Measurements from ENCODE around the gene MTHFD2L. TPM values are rescaled to one million over a fixed set of nuclear protein-coding genes. Genes with fewer than 3 reads are reported as not detected.

MTHFD2L gene
- total RNA-seq, 1 donor from 2014 or later: 71.8 TPM

DNA sequence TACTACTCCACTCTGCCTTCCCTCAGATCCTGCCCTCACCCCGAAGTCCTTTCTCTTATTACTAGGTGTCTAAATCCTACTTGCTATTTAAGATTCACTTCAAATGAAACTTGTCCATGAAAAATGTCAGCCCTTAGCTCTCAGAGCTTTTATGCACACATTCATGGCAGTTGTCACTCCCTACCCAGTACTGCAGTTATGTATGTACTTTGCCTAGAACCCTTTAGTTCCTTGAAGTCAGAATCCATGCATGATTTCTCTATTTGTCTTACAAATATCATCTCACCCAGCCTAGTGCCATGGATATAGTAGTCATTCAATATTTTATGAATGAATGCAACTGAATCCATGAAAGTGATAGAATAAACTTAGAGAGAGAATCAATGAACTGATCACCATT is 147.1 kb downstream of the MTHFD2L start:
- DNase-seq (ENCODE audit: low read depth): no peak

DNA sequence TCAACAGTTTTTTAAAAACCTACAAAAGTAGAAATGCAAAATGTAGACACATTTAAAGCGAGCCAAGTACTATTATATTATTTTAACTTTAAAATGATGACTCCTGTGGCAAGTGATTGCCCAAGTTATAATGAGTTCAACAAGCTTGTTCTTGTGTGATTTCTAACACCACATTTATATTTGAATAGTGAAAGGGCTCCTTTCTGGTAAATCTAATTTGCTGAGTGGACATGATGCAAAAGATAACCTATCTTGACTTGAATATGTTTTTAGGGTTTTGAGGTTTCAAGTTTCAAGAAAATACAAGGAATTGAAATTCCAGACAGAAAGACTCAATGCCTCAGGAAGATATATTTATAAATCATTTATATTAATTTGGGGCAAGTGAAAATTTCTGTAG is 149.3 kb downstream of the MTHFD2L start:
- no peak for DNase-seq (ENCODE audit: low read depth)

DNA sequence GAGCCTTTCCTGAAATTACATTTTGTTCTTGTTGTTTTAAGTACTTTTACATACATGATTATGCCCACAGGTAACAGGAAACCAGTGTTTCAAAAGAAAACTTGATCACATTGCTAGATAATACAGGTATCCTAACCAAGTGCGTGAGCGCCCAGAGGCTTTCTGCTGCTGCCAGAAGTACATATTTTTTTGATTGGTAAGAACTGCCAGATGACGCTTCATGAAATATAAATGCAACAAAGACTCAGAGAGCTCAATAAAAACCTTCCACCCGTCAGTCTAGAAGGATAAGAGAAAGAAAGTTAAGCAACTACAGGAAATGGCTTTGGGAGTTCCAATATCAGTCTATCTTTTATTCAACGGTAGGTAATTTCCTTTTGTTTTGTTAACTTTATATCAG is 150.3 kb downstream of the MTHFD2L start, which contains the start of gene EPGN:
Gene EPGN, plus strand, starts transcription at position 256 of the 400 bp plus-strand sequence. Its CDS starts 64 bp downstream, at position 320.
- peak; percentile 25 for DNase-seq (ENCODE audit: low read depth)

DNA sequence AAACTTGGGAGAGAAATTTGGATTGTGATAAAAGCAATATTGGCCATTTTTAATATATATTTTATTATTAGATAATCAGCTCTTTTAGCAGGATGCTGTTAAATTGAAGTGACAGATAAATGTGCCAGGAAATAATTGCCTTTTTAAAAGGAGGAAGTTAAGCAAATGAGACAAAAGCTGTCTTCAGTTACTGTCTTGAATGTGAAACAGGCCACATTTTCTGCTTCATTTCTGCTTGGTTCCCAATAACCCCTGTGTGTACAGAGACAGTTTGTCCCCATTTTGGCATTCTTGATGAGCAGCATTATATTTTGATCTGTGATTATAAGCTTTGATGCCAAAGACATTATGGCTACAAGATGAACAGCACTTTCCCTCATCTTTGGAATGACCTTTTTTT is 151.3 kb downstream of the MTHFD2L start:
- no peak for DNase-seq (ENCODE audit: low read depth)

DNA sequence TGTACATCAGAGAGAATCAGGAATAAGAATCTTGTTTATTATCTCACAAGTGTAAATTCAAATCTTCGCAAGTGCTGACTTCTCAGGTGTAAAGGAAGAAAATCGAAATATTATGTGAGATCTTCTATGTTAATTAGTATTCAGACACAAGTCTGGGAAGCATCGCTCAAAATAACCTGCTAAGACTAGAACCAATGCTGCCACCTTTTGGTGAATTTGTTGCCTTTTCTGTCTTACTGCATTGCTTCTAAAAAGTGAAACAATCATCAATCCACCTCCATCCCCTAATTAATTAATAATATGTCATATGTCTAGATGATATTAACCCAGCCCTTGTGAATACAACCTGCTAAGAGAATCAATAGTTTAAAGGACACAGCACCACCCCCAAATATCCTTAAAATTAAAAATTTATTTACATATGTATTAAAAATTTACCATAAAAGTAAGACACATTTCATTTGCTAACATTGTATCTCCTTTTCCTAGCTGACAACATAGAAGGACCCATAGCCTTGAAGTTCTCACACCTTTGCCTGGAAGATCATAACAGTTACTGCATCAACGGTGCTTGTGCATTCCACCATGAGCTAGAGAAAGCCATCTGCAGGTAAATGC is 153.9 kb downstream of the MTHFD2L start:
- peak; percentile 76 for DNase-seq (ENCODE audit: low read depth)

DNA sequence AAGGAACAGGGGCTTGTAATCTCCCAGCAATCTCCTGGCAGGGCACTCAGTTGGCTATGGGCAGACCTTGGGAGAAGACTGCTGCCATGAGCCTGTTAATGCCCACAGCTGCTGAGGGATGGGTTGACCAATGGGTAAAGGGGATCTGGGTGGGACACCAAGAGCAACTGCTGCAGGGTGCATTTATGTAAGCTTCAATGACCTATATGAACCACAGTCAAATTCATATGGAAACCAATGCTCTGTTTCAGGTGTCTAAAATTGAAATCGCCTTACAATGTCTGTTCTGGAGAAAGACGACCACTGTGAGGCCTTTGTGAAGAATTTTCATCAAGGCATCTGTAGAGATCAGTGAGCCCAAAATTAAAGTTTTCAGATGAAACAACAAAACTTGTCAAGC is 156.4 kb downstream of the MTHFD2L start:
- DNase-seq (ENCODE audit: low read depth): no peak

DNA sequence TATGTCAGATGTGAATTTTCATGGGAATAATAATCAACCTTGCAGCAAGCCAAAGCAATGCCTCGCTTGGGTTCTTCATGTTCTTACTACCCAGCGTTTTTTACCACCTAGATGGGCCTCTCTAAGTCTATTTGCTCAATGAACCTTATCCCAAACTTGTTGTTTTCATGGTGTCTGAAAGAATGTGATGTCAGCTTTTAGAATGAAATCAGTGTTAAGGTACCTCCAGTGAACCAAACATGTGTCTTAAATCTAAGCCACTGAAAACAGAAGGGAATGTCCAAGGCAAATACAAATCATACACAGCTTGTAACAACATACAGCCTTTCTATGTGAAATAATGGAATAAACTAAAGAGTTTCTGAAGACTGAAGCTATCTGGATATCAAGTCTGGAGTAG is 157.0 kb downstream of the MTHFD2L start:
- DNase-seq (ENCODE audit: low read depth): no peak

DNA sequence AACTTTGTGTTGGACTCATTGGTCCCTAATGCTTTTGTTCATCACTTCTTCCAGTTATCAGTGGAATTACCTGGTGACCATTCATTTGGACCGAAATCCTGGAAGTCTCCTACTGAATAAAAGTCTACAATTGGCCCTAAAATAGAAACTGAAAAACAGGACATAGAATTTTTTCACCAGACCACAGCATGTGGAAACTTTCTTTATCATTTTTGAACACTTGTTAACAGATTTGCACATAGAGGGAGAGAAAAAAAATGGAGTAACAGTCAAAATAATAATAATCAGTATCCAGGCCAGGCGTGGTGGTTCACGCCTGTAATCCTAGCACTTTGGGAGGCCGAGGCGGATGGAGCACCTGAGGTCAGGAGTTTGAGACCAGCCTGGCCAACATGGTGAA is 157.5 kb downstream of the MTHFD2L start:
- DNase-seq (ENCODE audit: low read depth): no peak

DNA sequence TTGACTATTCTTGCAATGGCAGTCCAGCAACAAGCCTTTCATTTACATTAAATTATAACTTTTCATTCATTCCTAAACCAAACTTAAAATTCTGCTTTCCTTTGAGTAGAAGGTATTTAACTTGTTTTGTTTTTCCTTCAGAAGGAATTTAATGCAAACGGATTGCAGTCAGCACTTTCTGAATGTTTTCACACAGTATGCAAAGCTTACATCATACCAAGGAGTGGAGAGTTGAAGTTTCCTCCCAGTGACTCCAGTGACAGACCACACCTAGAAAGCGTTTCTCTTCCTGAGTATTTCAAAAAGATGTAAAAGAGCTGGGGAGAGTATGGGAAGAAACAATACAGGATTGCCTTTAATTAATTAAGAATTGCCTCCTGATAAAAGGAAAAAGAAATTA is 158.5 kb downstream of the MTHFD2L start:
- DNase-seq (ENCODE audit: low read depth): no peak

DNA sequence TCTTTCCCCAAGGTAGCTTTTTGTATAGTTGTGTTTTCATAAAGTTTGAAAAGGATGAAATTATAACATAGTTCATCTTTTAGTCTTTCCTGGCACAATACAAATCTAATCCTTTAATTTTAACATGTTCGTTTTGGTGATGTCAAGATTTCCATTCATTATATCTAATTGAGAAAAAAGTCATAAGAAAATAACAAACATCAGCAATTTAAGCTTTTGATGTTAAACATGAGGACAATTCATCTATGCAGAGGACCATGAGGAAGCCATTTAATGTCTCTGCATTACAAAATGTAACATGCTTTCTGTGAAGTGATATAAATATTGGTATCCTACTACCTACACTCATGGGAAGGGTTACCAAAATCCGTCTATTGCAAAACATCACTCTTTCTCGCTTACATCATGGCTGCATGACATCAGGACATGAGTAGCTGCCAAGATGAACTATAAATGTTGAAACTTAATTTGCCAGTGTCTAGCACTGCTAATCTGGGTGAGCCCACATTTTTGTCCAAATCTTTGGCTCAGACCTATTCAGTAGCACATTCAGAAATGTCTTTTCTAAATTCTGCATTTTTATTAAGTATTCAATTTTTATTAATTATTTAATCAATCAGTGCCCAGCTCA is 159.8 kb downstream of the MTHFD2L start:
- no peak for DNase-seq (ENCODE audit: low read depth)

DNA sequence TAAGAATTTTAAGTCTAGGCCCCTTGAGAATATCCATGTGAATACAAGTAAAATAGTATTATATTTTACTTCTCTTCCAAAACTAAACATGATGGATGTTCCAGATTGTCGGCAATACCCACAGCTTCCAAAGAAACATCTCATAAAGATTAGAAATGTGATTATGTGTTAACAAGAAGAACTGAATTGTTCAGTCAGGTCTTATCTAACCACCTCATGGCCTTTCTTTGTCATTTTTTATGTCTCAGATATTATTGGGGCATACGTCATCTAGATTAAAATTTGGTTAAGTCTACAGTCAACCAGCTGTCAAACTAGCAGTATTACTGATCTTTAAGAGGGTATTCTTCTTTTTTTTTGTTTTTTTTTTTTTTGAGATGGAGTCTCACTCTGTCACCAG is 160.4 kb downstream of the MTHFD2L start:
- DNase-seq (ENCODE audit: low read depth): no peak

DNA sequence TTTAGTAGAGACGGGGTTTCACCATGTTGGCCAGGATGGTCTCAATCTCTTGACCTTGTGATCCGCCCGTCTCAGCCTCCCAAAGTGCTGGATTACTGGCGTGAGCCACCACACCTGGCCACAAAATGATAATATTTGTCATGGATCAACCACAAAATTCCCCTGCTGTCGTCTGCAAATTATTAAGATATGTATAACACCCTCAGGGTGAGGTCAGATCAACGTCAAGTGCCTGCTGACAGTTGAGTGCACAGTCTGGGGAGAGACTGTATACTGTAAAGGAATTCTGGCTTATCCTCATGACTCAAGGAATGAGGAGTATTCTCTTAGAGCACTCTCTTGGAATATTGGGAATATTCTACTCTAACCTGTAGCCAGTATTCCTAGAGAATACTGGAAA is 161.6 kb downstream of the MTHFD2L start:
- no peak for DNase-seq (ENCODE audit: low read depth)

DNA sequence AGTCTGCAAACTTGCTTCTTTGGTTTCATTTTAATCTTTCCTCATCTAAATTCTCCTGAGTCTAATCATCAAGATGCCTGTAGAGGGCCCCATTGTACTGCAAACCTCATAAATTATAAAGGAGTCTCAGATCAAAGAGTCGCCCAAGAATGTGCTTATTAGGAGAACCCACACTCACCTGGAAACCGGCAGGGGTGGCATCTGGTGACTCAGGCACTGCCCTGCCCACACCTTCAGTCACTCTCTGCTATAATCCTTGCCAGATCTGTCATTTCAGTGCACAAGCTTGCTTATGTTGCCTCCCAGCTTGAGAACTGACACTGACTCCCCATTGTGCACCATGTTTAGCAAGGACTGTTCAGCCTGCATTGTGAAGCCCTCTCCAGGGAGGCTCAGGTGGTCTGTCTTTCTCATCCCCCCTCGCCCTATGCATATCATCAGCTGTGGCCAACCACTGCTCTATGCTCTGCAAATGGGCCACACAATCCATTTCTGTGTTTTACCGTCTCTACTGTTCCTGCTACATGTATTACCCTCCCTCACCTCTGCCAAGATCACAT is 162.7 kb downstream of the MTHFD2L start:
- peak; percentile 86 for DNase-seq (ENCODE audit: low read depth)

DNA sequence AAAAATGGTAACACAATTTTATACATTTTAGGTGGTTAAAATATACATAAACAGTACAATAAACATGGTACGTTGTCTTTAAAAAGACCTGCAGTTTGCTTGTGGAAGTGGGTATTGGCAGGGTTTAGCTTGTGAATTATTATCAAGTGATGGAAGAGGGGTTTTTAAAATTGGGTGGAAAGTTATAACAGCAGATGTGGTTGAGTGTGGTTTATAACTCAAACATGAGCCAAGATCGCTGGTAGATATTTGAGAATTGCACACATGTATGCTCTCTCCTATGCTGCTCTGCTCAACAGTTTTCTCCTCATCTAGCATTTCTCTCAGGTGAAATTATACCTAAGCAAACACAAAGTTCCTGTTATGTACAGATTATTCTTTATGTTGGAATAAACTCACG is 164.4 kb downstream of the MTHFD2L start:
- no peak for DNase-seq (ENCODE audit: low read depth)

DNA sequence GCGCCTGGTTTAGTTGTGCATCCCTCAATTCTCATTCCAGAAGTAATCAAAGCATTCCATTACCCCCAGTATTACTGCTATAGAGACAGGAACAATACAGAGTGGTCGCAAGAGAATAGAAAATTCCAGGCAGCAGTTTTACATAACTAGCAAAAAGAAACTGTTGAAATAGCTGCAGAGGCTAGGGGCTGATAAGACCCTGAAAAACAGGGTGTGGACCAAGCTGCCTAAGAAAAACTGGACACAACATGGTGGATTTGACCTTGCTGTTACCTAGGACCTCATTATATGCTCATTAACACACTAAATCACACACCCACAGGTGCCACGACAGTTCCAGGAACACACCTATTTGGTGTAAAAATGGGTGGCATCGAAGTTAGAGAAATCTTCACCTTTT is 165.7 kb downstream of the MTHFD2L start:
- DNase-seq (ENCODE audit: low read depth): no peak

DNA sequence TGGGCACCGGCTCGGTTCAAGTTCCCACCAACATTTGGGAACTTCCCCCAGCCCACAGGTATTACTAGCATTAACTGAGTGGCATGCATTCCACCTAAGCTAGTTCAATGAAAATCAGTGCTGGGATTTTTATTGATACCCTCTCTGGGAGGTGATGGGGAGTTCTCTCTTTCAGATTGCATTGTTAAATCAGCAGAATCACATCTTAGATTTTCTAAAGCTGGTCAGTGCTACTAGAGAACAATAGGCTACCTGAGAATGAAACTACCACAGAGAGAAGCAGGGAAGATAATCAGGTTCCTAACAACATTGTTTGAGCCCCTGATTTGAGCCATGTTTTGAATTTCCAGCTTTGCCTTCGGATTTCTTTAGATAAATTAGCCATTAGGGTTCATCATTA is 166.3 kb downstream of the MTHFD2L start:
- DNase-seq (ENCODE audit: low read depth): no peak

DNA sequence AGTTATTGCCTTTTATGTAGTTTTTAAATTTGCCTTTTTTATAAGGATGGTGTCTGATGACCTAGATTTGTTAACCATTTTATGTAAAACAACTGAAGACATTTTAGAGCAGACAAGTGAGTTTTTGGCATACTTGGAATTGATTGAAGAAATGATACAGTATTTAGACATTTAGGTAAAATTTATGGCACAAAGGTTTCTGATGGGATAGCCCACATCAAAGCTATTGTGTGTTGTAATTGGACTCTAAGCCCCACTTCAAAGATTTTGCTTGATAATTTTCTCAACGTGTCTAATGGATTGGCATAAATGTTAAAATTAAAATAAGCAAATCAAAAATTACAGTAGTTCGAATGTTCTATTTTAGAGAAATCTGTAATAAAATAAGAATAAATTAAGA is 168.0 kb downstream of the MTHFD2L start:
- DNase-seq (ENCODE audit: low read depth): no peak

DNA sequence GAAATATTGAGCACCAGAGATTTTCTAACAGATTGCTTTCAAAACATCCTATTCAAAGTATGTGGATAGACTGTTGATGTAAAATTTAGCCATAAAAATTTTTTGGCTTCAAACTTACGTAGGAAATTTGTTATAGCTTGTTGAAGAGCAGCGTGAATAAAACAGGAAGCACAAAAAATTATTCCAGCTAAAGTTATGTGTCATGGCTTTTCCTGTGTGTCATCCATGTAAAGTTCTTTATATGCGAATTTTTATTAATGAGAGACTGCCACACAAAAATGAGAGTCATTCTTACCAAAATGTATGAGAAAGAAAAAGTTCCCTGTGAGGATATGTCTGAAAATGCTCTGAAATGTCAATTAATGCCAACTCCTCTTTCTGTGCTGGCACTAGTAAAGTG is 169.8 kb downstream of the MTHFD2L start:
- DNase-seq (ENCODE audit: low read depth): no peak

DNA sequence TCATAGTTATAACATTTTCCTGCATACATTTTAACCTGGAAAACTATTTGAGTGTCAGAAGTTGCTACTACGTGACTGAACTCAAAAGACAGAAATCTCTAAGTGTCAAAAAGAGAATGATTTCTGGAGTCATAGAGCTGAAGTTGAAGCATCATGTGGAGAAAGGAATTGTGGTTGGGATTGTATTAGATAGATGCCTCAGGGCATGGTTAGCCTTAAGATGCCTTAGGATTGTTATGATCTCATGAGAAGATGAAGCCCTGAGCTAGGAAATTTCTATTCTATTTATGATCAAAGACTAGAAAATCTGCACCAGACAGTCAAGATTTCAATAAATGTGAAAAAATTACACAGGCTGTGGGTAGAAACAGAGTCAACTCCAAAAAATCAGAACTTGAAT is 170.6 kb downstream of the MTHFD2L start:
- no peak for DNase-seq (ENCODE audit: low read depth)

DNA sequence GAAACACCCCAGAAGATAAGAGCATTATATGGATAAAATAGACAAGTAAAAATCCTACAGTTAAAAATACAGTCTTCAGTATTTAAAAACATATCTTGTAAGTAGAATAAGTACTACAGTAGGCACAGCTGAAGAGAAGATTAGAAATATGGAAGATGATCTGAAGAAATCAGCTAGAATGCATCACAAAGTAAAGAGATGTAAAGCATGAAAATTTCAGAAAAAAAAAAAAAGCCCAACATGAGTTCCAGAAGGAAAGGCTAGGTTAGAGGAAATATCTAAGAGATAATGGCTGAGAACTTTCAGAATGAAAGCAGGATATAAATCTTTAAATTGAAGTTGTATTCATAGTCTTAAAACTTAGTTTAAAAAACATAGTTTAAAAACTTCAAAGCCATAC is 171.4 kb downstream of the MTHFD2L start:
- no peak for DNase-seq (ENCODE audit: low read depth)

DNA sequence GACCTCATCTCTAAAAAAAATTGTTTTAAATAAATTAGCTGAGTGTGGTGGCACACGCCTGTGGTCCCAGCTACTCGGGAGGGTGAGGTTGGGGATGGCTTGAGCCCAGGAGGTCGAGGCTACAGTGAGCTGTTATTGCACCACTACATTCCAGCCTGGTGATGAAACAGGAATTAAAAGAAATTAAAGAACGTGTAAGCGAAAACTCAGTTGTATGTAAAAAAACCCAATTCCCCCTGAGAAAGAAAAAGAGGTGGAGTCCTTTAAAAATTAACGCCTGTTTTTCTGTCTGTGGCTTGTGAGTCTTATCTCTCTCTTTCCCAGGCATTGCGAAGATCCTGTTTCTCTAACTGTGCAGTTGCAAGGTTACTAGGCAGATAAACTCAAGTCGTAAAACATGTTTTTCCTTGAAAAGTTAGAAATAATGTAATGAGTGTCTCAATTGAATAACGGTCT is 172.4 kb downstream of the MTHFD2L start:
- no peak for DNase-seq (ENCODE audit: low read depth)

DNA sequence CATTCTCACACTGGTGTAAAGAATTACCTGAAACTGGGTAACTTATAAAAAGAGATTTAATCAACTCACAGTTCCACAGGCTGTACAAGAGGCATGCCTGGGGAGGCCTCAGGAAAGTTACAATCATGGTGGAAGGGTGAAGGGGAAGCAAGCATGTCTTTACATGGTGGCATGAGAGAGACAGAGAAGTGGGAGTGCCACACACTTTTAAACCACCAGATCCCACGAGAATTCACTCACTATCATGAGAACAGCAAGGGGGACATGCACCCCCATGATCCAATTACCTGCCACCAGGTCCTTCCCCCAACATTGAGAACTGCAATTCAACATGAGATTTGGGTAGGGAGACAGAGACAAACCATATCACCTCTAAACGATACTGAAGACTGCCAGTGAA is 173.3 kb downstream of the MTHFD2L start:
- no peak for DNase-seq (ENCODE audit: low read depth)

DNA sequence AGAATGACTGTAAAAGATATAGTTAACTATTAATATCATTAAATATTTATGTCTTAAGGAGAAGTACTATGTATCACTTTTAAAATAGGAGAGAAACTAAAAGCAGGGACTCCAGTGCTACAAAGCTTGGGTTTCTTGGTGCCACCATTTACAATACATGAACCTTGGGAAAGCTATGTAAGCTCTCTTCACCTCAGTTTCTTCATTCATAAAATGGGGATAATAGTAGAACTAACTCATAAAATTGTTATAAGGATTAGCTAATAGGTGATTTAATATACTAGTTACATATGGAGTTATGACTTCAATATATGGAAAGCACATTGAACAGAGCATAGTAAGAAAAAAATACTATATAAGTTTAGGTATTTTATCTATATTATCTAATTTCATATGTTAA is 174.0 kb downstream of the MTHFD2L start:
- no peak for DNase-seq (ENCODE audit: low read depth)

DNA sequence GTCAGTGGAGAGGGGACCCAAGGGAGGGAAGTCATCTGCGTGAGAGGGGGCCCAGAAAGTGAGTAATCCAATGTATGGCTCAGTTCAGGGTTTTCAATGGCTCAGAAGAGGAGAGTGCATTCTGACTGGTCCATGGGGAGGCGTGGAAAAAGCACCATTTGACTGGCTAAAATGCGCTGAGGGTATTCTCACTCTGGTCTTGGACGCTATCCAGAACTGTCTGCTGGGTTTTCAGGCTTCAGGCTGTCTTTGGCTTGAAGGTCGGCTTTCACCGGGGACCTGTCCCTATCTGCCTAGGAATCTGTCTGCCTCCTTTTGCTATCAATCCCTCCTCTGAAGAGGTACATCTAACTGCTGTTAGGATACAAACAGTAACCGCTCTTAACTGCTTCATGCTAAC is 176.7 kb downstream of the MTHFD2L start:
- no peak for DNase-seq (ENCODE audit: low read depth)

All from renal cortical epithelial cell (primary cell).